Heart left ventricle (tissue), 16 donors: ENCODE measurements around the gene BRD1. TPM values are rescaled to one million over a fixed set of nuclear protein-coding genes. Genes with fewer than 3 reads are reported as not detected.

ENCODE experiments used
- ATAC-seq, 4 donors: fragments of 200-7000 bp; cut with Tn5 transposase; one replicate each; pipeline ENCODE4 v1.9.1; 2020 to 2022; ENCODE audit warnings: moderate library complexity in 4 of 4, mild to moderate bottlenecking in 3 of 4, moderate number of reproducible peaks in 1 of 4
- DNase-seq, 5 donors: peaks; one replicate each; pipeline ENCODE4 v3.0.0-alpha.2; 2020
- H3K27ac ChIP-seq, 12 donors: fragments of 200-600 bp; sonication (generic) in 4 of 12; one replicate each; pipeline versions ENCODE4 v1.5.0 to v1.8.0; 2016 to 2022; ENCODE audit warnings: mild to moderate bottlenecking in 2 of 12
- H3K27me3 ChIP-seq, 9 donors: fragments of 200-600 bp; sonication (generic) in 2 of 9; one replicate each; pipeline versions ENCODE4 v1.5.1 to v1.8.0; 2016 to 2022; ENCODE audit warnings: mild to moderate bottlenecking in 3 of 9
- H3K36me3 ChIP-seq, 9 donors: fragments of 200-600 bp; sonication (generic) in 2 of 9; one replicate each; pipeline versions ENCODE4 v1.5.0 to v1.8.0; 2018 to 2022; ENCODE audit warnings: mild to moderate bottlenecking in 2 of 9
- H3K4me1 ChIP-seq, 12 donors: fragments of 200-600 bp; sonication (generic) in 4 of 12; one replicate each; pipeline versions ENCODE4 v1.5.0 to v1.8.0; 2016 to 2022; ENCODE audit warnings: mild to moderate bottlenecking in 3 of 12
- H3K4me3 ChIP-seq, 12 donors: fragments of 200-600 bp; sonication (generic) in 4 of 12; one replicate each; pipeline versions ENCODE4 v1.5.0 to v1.8.0; 2017 to 2022; ENCODE audit warnings: mild to moderate bottlenecking in 9 of 12, moderate library complexity in 4 of 12
- H3K9me3 ChIP-seq, 12 donors: fragments of 200-600 bp; sonication (generic) in 4 of 12; one replicate each; pipeline versions ENCODE4 v1.5.0 to v1.8.0; 2016 to 2022; ENCODE audit warnings: mild to moderate bottlenecking in 1 of 12
- POLR2A ChIP-seq, 2 donors: fragments of 450-650 bp; IDR thresholded peaks; one replicate each; pipeline ENCODE4 v1.6.1; 2017; ENCODE audit warnings: antibody characterized with exemption in 2 of 2, mild to moderate bottlenecking in 2 of 2, moderate library complexity in 2 of 2
- whole genome bisulfite sequencing, 4 donors: extraction: QIAGEN DNeasy Blood & Tissue Kit in 2 of 4; methylation state at CpG; one replicate each; pipeline versions ENCODE4 v1.1.5 to v1.1.7; 2013 to 2018; 5-methylcytosine and 5-hydroxymethylcytosine counted together
- intact Hi-C, 10 donors: fragments of 100-400 bp; cut with DNase I; formaldehyde crosslinking; loops; one replicate each; pipeline versions ENCODE4 v1.11.1 to v1.14.2; 2022
- polyA plus RNA-seq, 2 donors: library from polyadenylated mRNA; stranded (reverse); fragments of 200-250 nt; gene quantifications; one replicate each; pipeline ENCODE4 v1.2.3, GENCODE V29; 2013
- total RNA-seq, 9 donors: library from RNA; depleted of rRNA in 2 of 9; stranded (reverse); fragments of >200 nt in 2 of 9; fragmentation: NEBNext Ultra II Directional in 3 of 9; extraction: Animal tissue kit (Norgen Biotek cat#: 25700) in 3 of 9; gene quantifications; one replicate each; pipeline versions ENCODE4 v1.1.0 to v1.2.4, GENCODE V29; 2016 to 2023
- TF ChIP-seq, protein P1 (sequence below), 12 donors: fragments of 200-600 bp; sonication (generic) in 4 of 12; IDR thresholded peaks; one replicate each; pipeline versions ENCODE4 v1.5.0 to v1.8.0; 2018 to 2022; ENCODE audit warnings: antibody characterized with exemption in 12 of 12, mild to moderate bottlenecking in 5 of 12
- donor health status: ischemic (EF 13 %, LVEDD 7.1; RV severe dilation, severe dysfunction).
- donor health status: healthy with polysubstance abuse.
- donor health status: DM: no; HTN: yes; CAD: no.
- donor health status: DM: no; HTN: no; CAD: no.
- donor health status: ischemic (EF 25% LVEDD 6.9; RV normal size, moderate dysfunction).
- donor health status: ischemic (EF 25% LVEDD 5.7; RV mildly dilated, moderate dysfunction).
- donor health status: healthy.
- donor health status: DM: yes; HTN: yes; CAD: no.
- donor health status: ischemic (EF 35%, LVEDD 5.7; RV mildly dilated, moderate dysfunction).
- donor health status: nonischemic (EF 11% LVEDD 7.7; RV severe dilation, severe dysfunction).
- donor health status: DM: yes; HTN: yes; CAD: no.
- donor health status: PGD.
- donor health status: ischemic (EF 29% LVEDD 5.4; RV normal size, mild dysfunction).
- donor health status: nonischemic (EF 23%, LVEDD 6.1; RV moderate dilation, normal function).

BRD1 gene
- total and polyA plus RNA-seq, 11 donors = 12.0 to 27.0 (median 17.2) TPM

GRCh38 chr22:49871482-49871881 is 43.8 kb upstream of the BRD1 start:
- H3K27me3 ChIP-seq = no peaks in the 10 kb centered on the region
- 94 to 98% (median 97%) methylated on average over 4 of the region's 4 CpGs for WGBS, 4 donors
- intact Hi-C loops = no loop called here
- no peak for ATAC-seq
- H3K4me1 ChIP-seq = no peaks in the 10 kb centered on the region
- H3K27ac ChIP-seq = no peak overlapping the region
- TF ChIP-seq POLR2A (IDR thresholded peaks at IDR 0.05) = no peak
- TF ChIP-seq, protein P1, sequence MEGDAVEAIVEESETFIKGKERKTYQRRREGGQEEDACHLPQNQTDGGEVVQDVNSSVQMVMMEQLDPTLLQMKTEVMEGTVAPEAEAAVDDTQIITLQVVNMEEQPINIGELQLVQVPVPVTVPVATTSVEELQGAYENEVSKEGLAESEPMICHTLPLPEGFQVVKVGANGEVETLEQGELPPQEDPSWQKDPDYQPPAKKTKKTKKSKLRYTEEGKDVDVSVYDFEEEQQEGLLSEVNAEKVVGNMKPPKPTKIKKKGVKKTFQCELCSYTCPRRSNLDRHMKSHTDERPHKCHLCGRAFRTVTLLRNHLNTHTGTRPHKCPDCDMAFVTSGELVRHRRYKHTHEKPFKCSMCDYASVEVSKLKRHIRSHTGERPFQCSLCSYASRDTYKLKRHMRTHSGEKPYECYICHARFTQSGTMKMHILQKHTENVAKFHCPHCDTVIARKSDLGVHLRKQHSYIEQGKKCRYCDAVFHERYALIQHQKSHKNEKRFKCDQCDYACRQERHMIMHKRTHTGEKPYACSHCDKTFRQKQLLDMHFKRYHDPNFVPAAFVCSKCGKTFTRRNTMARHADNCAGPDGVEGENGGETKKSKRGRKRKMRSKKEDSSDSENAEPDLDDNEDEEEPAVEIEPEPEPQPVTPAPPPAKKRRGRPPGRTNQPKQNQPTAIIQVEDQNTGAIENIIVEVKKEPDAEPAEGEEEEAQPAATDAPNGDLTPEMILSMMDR (IDR thresholded peaks at IDR 0.05) = no peak
- peaks cover 0 to 10% (median 0%) of the 10 kb centered on the region in 9 donors for H3K36me3 ChIP-seq
- no peak overlapping the region for H3K4me3 ChIP-seq
- peaks cover 0 to 40% (median 13%) of the 10 kb centered on the region in 12 donors for H3K9me3 ChIP-seq
- no peak for DNase-seq

- peaks cover 0 to 54% (median 26%) of the 10 kb centered on the region in 12 donors for H3K9me3 ChIP-seq
- H3K36me3 ChIP-seq = peaks cover 0 to 7% (median 0%) of the 10 kb centered on the region in 9 donors
- TF ChIP-seq POLR2A (IDR thresholded peaks at IDR 0.05) = no peak
- TF ChIP-seq, protein P1 (IDR thresholded peaks at IDR 0.05) = no peak
- H3K4me1 ChIP-seq = no peaks in the 10 kb centered on the region
- H3K27ac ChIP-seq = peak overlapping the region in 1 of 12 donors; percentile 1
- 85 to 95% (median 88%) methylated on average over 14 of the region's 14 CpGs for WGBS, 4 donors
- H3K27me3 ChIP-seq = no peaks in the 10 kb centered on the region
- ATAC-seq (no peak), DNase-seq (no peak)
- no peak overlapping the region for H3K4me3 ChIP-seq
- intact Hi-C loops = no loop called here
Measured at GRCh38 chr22:49869845-49870712, 42.4 kb upstream of the BRD1 start.

DNA sequence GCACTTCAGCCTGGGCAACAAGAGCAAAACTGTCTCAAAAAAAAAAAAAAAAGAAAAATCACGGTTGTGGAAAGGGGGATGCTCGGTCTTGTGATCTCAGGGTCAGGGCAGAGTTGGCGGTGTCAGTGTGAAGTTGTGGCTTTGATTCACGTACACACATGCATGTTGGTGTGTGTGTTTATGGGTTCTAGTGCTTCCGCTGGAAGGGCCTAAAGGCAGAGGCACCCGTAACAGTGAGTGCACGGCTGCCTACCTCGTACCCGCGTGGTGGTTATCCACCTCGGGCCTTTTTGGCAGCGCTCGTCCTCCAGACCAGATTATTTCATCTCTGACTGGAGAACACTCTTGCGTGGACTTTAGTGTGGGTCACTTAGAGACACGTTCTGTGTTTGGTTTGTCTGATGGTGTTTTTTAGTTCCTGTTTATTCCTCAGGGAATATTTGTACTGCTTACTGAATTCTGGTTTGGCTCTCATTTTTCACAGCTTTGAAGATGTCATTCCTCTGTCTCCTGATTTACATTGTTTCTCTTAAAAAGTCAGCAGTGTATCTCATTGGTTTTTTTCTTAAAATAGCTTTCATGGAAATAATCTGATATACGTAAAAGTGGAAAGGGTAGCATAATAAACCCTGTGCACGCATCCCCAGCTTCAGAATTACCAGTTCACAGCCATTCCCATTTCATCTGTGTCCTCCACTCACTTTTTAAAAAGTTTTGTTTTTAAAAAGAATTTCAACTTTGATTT is 41.6 kb upstream of the BRD1 start:
- 89 to 91% (median 90%) methylated on average over 17 of the region's 17 CpGs for WGBS, 4 donors
- no peak overlapping the region for H3K27ac ChIP-seq
- no peaks in the 10 kb centered on the region for H3K27me3 ChIP-seq
- peaks cover 0 to 56% (median 26%) of the 10 kb centered on the region in 12 donors for H3K9me3 ChIP-seq
- intact Hi-C loops = no loop called here
- peaks cover 0 to 7% (median 0%) of the 10 kb centered on the region in 9 donors for H3K36me3 ChIP-seq
- no peak for DNase-seq
- no peak overlapping the region for H3K4me3 ChIP-seq
- H3K4me1 ChIP-seq = no peaks in the 10 kb centered on the region
- no peak for ATAC-seq
- TF ChIP-seq, protein P1 (IDR thresholded peaks at IDR 0.05) = no peak
- no peak for TF ChIP-seq POLR2A (IDR thresholded peaks at IDR 0.05)
